ENCODE results near the gene MED7.

The MED7 gene

GRCh38 chr5:157137691-157138090, 5.0 kb downstream of the MED7 start:
- TF ChIP-seq EZH2phosphoT487 (IDR thresholded peaks at IDR 0.05; ENCODE audit: borderline replicate concordance, low read length): no peak
- TF ChIP-seq CTCF (IDR thresholded peaks at IDR 0.05; ENCODE audit: low read depth, low read length, poor library complexity, severe bottlenecking): no peak
- Histone ChIP-seq H3K27me3 (ENCODE audit: control insufficient read depth, low read length) (no peaks in the 10 kb centered on the region), H3K4me3 (ENCODE audit: low read length) (no peak overlapping the region), H3K4me2 (ENCODE audit: low read length) (no peak overlapping the region), H3K79me2 (ENCODE audit: control insufficient read depth, low read length) (peaks cover 57% of the 10 kb centered on the region), H3K9me2 (replicated peaks; ENCODE audit: control insufficient read depth, low read length) (no peaks in the 10 kb centered on the region), H3K36me3 (ENCODE audit: control insufficient read depth, low read length) (peaks cover 39% of the 10 kb centered on the region), H3F3A (ENCODE audit: control insufficient read depth, insufficient read depth) (peaks cover 14% of the 10 kb centered on the region; the same call in 1 of the 2 replicates), H3K27ac (ENCODE audit: low read depth, low read length) (no peak overlapping the region), H3K4me1 (ENCODE audit: control insufficient read depth, low read length) (peaks cover 30% of the 10 kb centered on the region), H4K20me1 (ENCODE audit: control insufficient read depth, insufficient read depth, low read depth, low read length) (no peaks in the 10 kb centered on the region), H3K9me3 (ENCODE audit: control insufficient read depth, insufficient read depth, low read length) (no peaks in the 10 kb centered on the region)

- H3K4me1 ChIP-seq (ENCODE audit: control insufficient read depth, low read length): peaks cover 52% of the 10 kb centered on the region
- H3K27me3 ChIP-seq (ENCODE audit: control insufficient read depth, low read length): no peaks in the 10 kb centered on the region
- TF ChIP-seq CTCF (IDR thresholded peaks at IDR 0.05; ENCODE audit: low read depth, low read length, poor library complexity, severe bottlenecking): no peak
- peaks cover 21% of the 10 kb centered on the region for H3F3A ChIP-seq (ENCODE audit: control insufficient read depth, insufficient read depth)
- no peak overlapping the region for H3K27ac ChIP-seq (ENCODE audit: low read depth, low read length)
- no peaks in the 10 kb centered on the region for H4K20me1 ChIP-seq (ENCODE audit: control insufficient read depth, insufficient read depth, low read depth, low read length)
- H3K36me3 ChIP-seq (ENCODE audit: control insufficient read depth, low read length): no peaks in the 10 kb centered on the region; the same call in 1 of the 2 replicates
- H3K4me2 ChIP-seq (ENCODE audit: low read length): no peak overlapping the region
- peaks cover 5% of the 10 kb centered on the region for H3K79me2 ChIP-seq (ENCODE audit: control insufficient read depth, low read length)
- H3K9me3 ChIP-seq (ENCODE audit: control insufficient read depth, insufficient read depth, low read length): no peaks in the 10 kb centered on the region
- H3K4me3 ChIP-seq (ENCODE audit: low read length): no peak overlapping the region
- no peaks in the 10 kb centered on the region for H3K9me2 ChIP-seq (replicated peaks; ENCODE audit: control insufficient read depth, low read length)
Observed at GRCh38 chr5:157132281-157132612, 10.4 kb downstream of the MED7 start.

GRCh38 chr5:157130925-157131324, 11.7 kb downstream of the MED7 start:
- Histone ChIP-seq H3K4me1 (ENCODE audit: control insufficient read depth, low read length) (peaks cover 50% of the 10 kb centered on the region), H3K9me2 (replicated peaks; ENCODE audit: control insufficient read depth, low read length) (no peaks in the 10 kb centered on the region), H3K4me3 (ENCODE audit: low read length) (no peak overlapping the region), H3K9me3 (ENCODE audit: control insufficient read depth, insufficient read depth, low read length) (no peaks in the 10 kb centered on the region), H4K20me1 (ENCODE audit: control insufficient read depth, insufficient read depth, low read depth, low read length) (no peaks in the 10 kb centered on the region), H3K79me2 (ENCODE audit: control insufficient read depth, low read length) (peaks cover 2% of the 10 kb centered on the region), H3K36me3 (ENCODE audit: control insufficient read depth, low read length) (no peaks in the 10 kb centered on the region), H3K27me3 (ENCODE audit: control insufficient read depth, low read length) (no peaks in the 10 kb centered on the region), H3F3A (ENCODE audit: control insufficient read depth, insufficient read depth) (peaks cover 21% of the 10 kb centered on the region), H3K27ac (ENCODE audit: low read depth, low read length) (peak overlapping the region; percentile 36), H3K4me2 (ENCODE audit: low read length) (peak overlapping the region; percentile 43)
- TF ChIP-seq CTCF (IDR thresholded peaks at IDR 0.05; ENCODE audit: low read depth, low read length, poor library complexity, severe bottlenecking) (no peak), EZH2phosphoT487 (IDR thresholded peaks at IDR 0.05; ENCODE audit: borderline replicate concordance, low read length) (no peak)

GRCh38 chr5:157121709-157122108, 21.0 kb downstream of the MED7 start:
- H3K27ac ChIP-seq (ENCODE audit: low read depth, low read length): no peak overlapping the region
- no peaks in the 10 kb centered on the region for H3K9me2 ChIP-seq (replicated peaks; ENCODE audit: control insufficient read depth, low read length)
- H3K4me1 ChIP-seq (ENCODE audit: control insufficient read depth, low read length): no peaks in the 10 kb centered on the region
- no peaks in the 10 kb centered on the region for H4K20me1 ChIP-seq (ENCODE audit: control insufficient read depth, insufficient read depth, low read depth, low read length)
- H3K9me3 ChIP-seq (ENCODE audit: control insufficient read depth, insufficient read depth, low read length): peaks cover 10% of the 10 kb centered on the region
- no peaks in the 10 kb centered on the region for H3K27me3 ChIP-seq (ENCODE audit: control insufficient read depth, low read length)
- TF ChIP-seq EZH2phosphoT487 (IDR thresholded peaks at IDR 0.05; ENCODE audit: borderline replicate concordance, low read length) (no peak), CTCF (IDR thresholded peaks at IDR 0.05; ENCODE audit: low read depth, low read length, poor library complexity, severe bottlenecking) (no peak)
- H3K4me3 ChIP-seq (ENCODE audit: low read length): no peak overlapping the region
- no peak overlapping the region for H3K4me2 ChIP-seq (ENCODE audit: low read length)
- no peaks in the 10 kb centered on the region for H3F3A ChIP-seq (ENCODE audit: control insufficient read depth, insufficient read depth)
- no peaks in the 10 kb centered on the region for H3K79me2 ChIP-seq (ENCODE audit: control insufficient read depth, low read length)
- H3K36me3 ChIP-seq (ENCODE audit: control insufficient read depth, low read length): no peaks in the 10 kb centered on the region

Data from DOHH2 (cell line).